ENCODE data around the gene CHCHD6.
A peak's percentile ranks its signal among the peaks of the same experiment; 100 is the strongest.

The CHCHD6 gene

GRCh38 chr3:126924458-126924857, 220.4 kb downstream of the CHCHD6 start:
- no peak for DNase-seq (ENCODE audit: low read depth, low spot score)

GRCh38 chr3:126925411-126926171, 221.6 kb downstream of the CHCHD6 start:
- no peak for DNase-seq (ENCODE audit: low read depth, low spot score)
- no peak overlapping the region for H3K4me3 ChIP-seq (ENCODE audit: low read length)

More at GRCh38 chr3:126924458-126924857, 220.4 kb downstream of the CHCHD6 start:
- no peak overlapping the region for H3K4me3 ChIP-seq (ENCODE audit: low read length)

- no peak for DNase-seq (ENCODE audit: low read depth, low spot score)
- no peak overlapping the region for H3K4me3 ChIP-seq (ENCODE audit: low read length)
Measured at GRCh38 chr3:126926684-126927400, 222.8 kb downstream of the CHCHD6 start.

GRCh38 chr3:126927401-126927750, 223.3 kb downstream of the CHCHD6 start:
- DNase-seq (ENCODE audit: low read depth, low spot score) = no peak
- H3K4me3 ChIP-seq (ENCODE audit: low read length) = no peak overlapping the region

- no peak for DNase-seq (ENCODE audit: low read depth, low spot score)
- H3K4me3 ChIP-seq (ENCODE audit: low read length) = no peak overlapping the region
Measured at GRCh38 chr3:126927846-126928245, 223.8 kb downstream of the CHCHD6 start.

GRCh38 chr3:126928921-126929474, 225.0 kb downstream of the CHCHD6 start:
- no peak for DNase-seq (ENCODE audit: low read depth, low spot score)

GRCh38 chr3:126930936-126931600, 227.0 kb downstream of the CHCHD6 start:
- no peak overlapping the region for H3K4me3 ChIP-seq (ENCODE audit: low read length)
- no peak for DNase-seq (ENCODE audit: low read depth, low spot score)

More at GRCh38 chr3:126928921-126929474, 225.0 kb downstream of the CHCHD6 start:
- no peak overlapping the region for H3K4me3 ChIP-seq (ENCODE audit: low read length)

- H3K4me3 ChIP-seq (ENCODE audit: low read length) = no peak overlapping the region
- DNase-seq (ENCODE audit: low read depth, low spot score) = no peak
Measured at GRCh38 chr3:126931806-126932187, 227.8 kb downstream of the CHCHD6 start.

GRCh38 chr3:126932188-126932931, 228.3 kb downstream of the CHCHD6 start:
- no peak overlapping the region for H3K4me3 ChIP-seq (ENCODE audit: low read length)
- no peak for DNase-seq (ENCODE audit: low read depth, low spot score)

GRCh38 chr3:126934031-126934531, 230.0 kb downstream of the CHCHD6 start:
- no peak for DNase-seq (ENCODE audit: low read depth, low spot score)
- H3K4me3 ChIP-seq (ENCODE audit: low read length) = no peak overlapping the region

GRCh38 chr3:126934991-126935390, 231.0 kb downstream of the CHCHD6 start:
- H3K4me3 ChIP-seq (ENCODE audit: low read length) = no peak overlapping the region
- DNase-seq (ENCODE audit: low read depth, low spot score) = no peak

GRCh38 chr3:126935756-126936509, 231.9 kb downstream of the CHCHD6 start:
- no peak for DNase-seq (ENCODE audit: low read depth, low spot score)

GRCh38 chr3:126936853-126937425, 232.9 kb downstream of the CHCHD6 start:
- DNase-seq (ENCODE audit: low read depth, low spot score) = no peak
- H3K4me3 ChIP-seq (ENCODE audit: low read length) = no peak overlapping the region

More at GRCh38 chr3:126935756-126936509, 231.9 kb downstream of the CHCHD6 start:
- no peak overlapping the region for H3K4me3 ChIP-seq (ENCODE audit: low read length)

- no peak overlapping the region for H3K4me3 ChIP-seq (ENCODE audit: low read length)
- DNase-seq (ENCODE audit: low read depth, low spot score) = no peak
Measured at GRCh38 chr3:126937533-126937932, 233.5 kb downstream of the CHCHD6 start.

- no peak overlapping the region for H3K4me3 ChIP-seq (ENCODE audit: low read length)
- no peak for DNase-seq (ENCODE audit: low read depth, low spot score)
Measured at GRCh38 chr3:126937973-126938372, 233.9 kb downstream of the CHCHD6 start.

- DNase-seq (ENCODE audit: low read depth, low spot score) = no peak
- no peak overlapping the region for H3K4me3 ChIP-seq (ENCODE audit: low read length)
Measured at GRCh38 chr3:126938520-126939337, 234.7 kb downstream of the CHCHD6 start.

GRCh38 chr3:126939338-126939718, 235.3 kb downstream of the CHCHD6 start:
- DNase-seq (ENCODE audit: low read depth, low spot score) = peak; percentile 10

More at GRCh38 chr3:126939338-126939718, 235.3 kb downstream of the CHCHD6 start:
- H3K4me3 ChIP-seq (ENCODE audit: low read length) = no peak overlapping the region
